Mucosa of stomach (tissue), 1 donor: ENCODE data around the gene CTNND2.

Experiments used
- H3K27me3 ChIP-seq: one replicate; pipeline ENCODE4 v1.7.0; 2013; ENCODE audit warnings: mild to moderate bottlenecking, low read length; ENCODE audit not compliant: control insufficient read depth, insufficient read depth
- H3K36me3 ChIP-seq: one replicate; pipeline ENCODE4 v1.7.0; 2013; ENCODE audit warnings: low read length; ENCODE audit not compliant: control insufficient read depth, insufficient read depth
- H3K4me1 ChIP-seq: one replicate; pipeline ENCODE4 v1.7.0; 2013; ENCODE audit warnings: mild to moderate bottlenecking, low read length; ENCODE audit not compliant: control insufficient read depth, insufficient read depth
- H3K4me3 ChIP-seq: one replicate; pipeline ENCODE4 v1.7.0; 2013; ENCODE audit warnings: low read length
- H3K9ac ChIP-seq: one replicate; pipeline ENCODE4 v1.7.0; 2013; ENCODE audit warnings: mild to moderate bottlenecking, low read length, moderate library complexity
- H3K9me3 ChIP-seq: one replicate; pipeline ENCODE4 v1.7.0; 2013; ENCODE audit warnings: mild to moderate bottlenecking, low read length, moderate library complexity; ENCODE audit not compliant: control insufficient read depth
- donor health status: Pancreatic carcinoma.

The CTNND2 gene

GRCh38 chr5:11268891-11269290 lies 635.4 kb downstream of the CTNND2 start:
- no peak overlapping the region for H3K4me3 ChIP-seq
- no peaks in the 10 kb centered on the region for H3K4me1 ChIP-seq
- H3K27me3 ChIP-seq: no peaks in the 10 kb centered on the region
- H3K9ac ChIP-seq: no peak overlapping the region
- H3K9me3 ChIP-seq: no peaks in the 10 kb centered on the region
- H3K36me3 ChIP-seq: no peaks in the 10 kb centered on the region

- Histone ChIP-seq H3K4me3 (no peak overlapping the region), H3K36me3 (no peaks in the 10 kb centered on the region), H3K4me1 (no peaks in the 10 kb centered on the region)
Observed at GRCh38 chr5:11266331-11266730, 637.9 kb downstream of the CTNND2 start.

GRCh38 chr5:11261241-11261640 lies 643.0 kb downstream of the CTNND2 start:
- no peaks in the 10 kb centered on the region for H3K9me3 ChIP-seq
- no peak overlapping the region for H3K4me3 ChIP-seq
- no peaks in the 10 kb centered on the region for H3K27me3 ChIP-seq
- H3K9ac ChIP-seq: no peak overlapping the region
- H3K36me3 ChIP-seq: no peaks in the 10 kb centered on the region
- H3K4me1 ChIP-seq: no peaks in the 10 kb centered on the region

More at GRCh38 chr5:11266331-11266730, 637.9 kb downstream of the CTNND2 start:
- Histone ChIP-seq H3K27me3 (no peaks in the 10 kb centered on the region), H3K9ac (no peak overlapping the region), H3K9me3 (no peaks in the 10 kb centered on the region)

- H3K27me3 ChIP-seq: no peaks in the 10 kb centered on the region
- H3K36me3 ChIP-seq: no peaks in the 10 kb centered on the region
- no peak overlapping the region for H3K4me3 ChIP-seq
- no peak overlapping the region for H3K9ac ChIP-seq
- H3K9me3 ChIP-seq: no peaks in the 10 kb centered on the region
- no peaks in the 10 kb centered on the region for H3K4me1 ChIP-seq
Observed at GRCh38 chr5:11258001-11258400, 646.2 kb downstream of the CTNND2 start.

GRCh38 chr5:11252523-11252922 lies 651.7 kb downstream of the CTNND2 start:
- Histone ChIP-seq H3K4me3 (no peak overlapping the region), H3K27me3 (no peaks in the 10 kb centered on the region), H3K9me3 (no peaks in the 10 kb centered on the region), H3K4me1 (no peaks in the 10 kb centered on the region), H3K36me3 (no peaks in the 10 kb centered on the region), H3K9ac (no peak overlapping the region)

- Histone ChIP-seq H3K36me3 (no peaks in the 10 kb centered on the region), H3K9me3 (no peaks in the 10 kb centered on the region), H3K4me3 (no peak overlapping the region), H3K27me3 (no peaks in the 10 kb centered on the region), H3K4me1 (no peaks in the 10 kb centered on the region), H3K9ac (no peak overlapping the region)
Observed at GRCh38 chr5:11252075-11252474, 652.2 kb downstream of the CTNND2 start.

- H3K36me3 ChIP-seq: no peaks in the 10 kb centered on the region
- no peaks in the 10 kb centered on the region for H3K27me3 ChIP-seq
- H3K4me3 ChIP-seq: no peak overlapping the region
- H3K4me1 ChIP-seq: no peaks in the 10 kb centered on the region
- no peak overlapping the region for H3K9ac ChIP-seq
- no peaks in the 10 kb centered on the region for H3K9me3 ChIP-seq
Observed at GRCh38 chr5:11251247-11251646, 653.0 kb downstream of the CTNND2 start.

GRCh38 chr5:11248966-11249365 lies 655.3 kb downstream of the CTNND2 start:
- Histone ChIP-seq H3K4me1 (no peaks in the 10 kb centered on the region), H3K27me3 (no peaks in the 10 kb centered on the region), H3K9ac (no peak overlapping the region), H3K4me3 (no peak overlapping the region), H3K9me3 (no peaks in the 10 kb centered on the region), H3K36me3 (no peaks in the 10 kb centered on the region)

- H3K9me3 ChIP-seq: no peaks in the 10 kb centered on the region
- no peaks in the 10 kb centered on the region for H3K4me1 ChIP-seq
- no peak overlapping the region for H3K9ac ChIP-seq
- no peaks in the 10 kb centered on the region for H3K27me3 ChIP-seq
- H3K36me3 ChIP-seq: no peaks in the 10 kb centered on the region
- no peak overlapping the region for H3K4me3 ChIP-seq
Observed at GRCh38 chr5:11247224-11247623, 657.0 kb downstream of the CTNND2 start.

- Histone ChIP-seq H3K4me3 (no peak overlapping the region), H3K4me1 (no peaks in the 10 kb centered on the region), H3K9me3 (no peaks in the 10 kb centered on the region), H3K27me3 (no peaks in the 10 kb centered on the region), H3K36me3 (no peaks in the 10 kb centered on the region), H3K9ac (no peak overlapping the region)
Observed at GRCh38 chr5:11240293-11241190, 663.7 kb downstream of the CTNND2 start.

GRCh38 chr5:11239261-11240015 lies 664.8 kb downstream of the CTNND2 start:
- Histone ChIP-seq H3K4me1 (no peaks in the 10 kb centered on the region), H3K27me3 (no peaks in the 10 kb centered on the region), H3K9ac (no peak overlapping the region), H3K4me3 (no peak overlapping the region), H3K36me3 (no peaks in the 10 kb centered on the region), H3K9me3 (no peaks in the 10 kb centered on the region)

- Histone ChIP-seq H3K4me3 (no peak overlapping the region), H3K36me3 (no peaks in the 10 kb centered on the region), H3K27me3 (no peaks in the 10 kb centered on the region), H3K9ac (no peak overlapping the region), H3K9me3 (no peaks in the 10 kb centered on the region), H3K4me1 (no peaks in the 10 kb centered on the region)
Observed at GRCh38 chr5:11234501-11234911, 669.7 kb downstream of the CTNND2 start.
